LNCaP clone FGC (cell line): ENCODE data around the gene IL1A.
"Not testable (repeated sequence)": the region's sequence is repeated elsewhere in the genome, so short reads cannot be mapped to it uniquely, and the experiment has no call there.

Experiments
- DNase-seq: peaks from one replicate; pipeline ENCODE4 v3.0.0-alpha.2; 2011; ENCODE audit warnings: low read depth
- H3K4me3 ChIP-seq: 2 replicates; pipeline ENCODE4 v1.5.1; 2011; ENCODE audit warnings: mild to moderate bottlenecking, low read depth, low read length, control low read depth
- CTCF ChIP-seq: IDR thresholded peaks from 2 replicates; pipeline ENCODE4 v1.5.1; 2012; ENCODE audit warnings: mild to moderate bottlenecking; ENCODE audit not compliant: control insufficient read depth, insufficient read depth; ENCODE audit errors: extremely low read depth

IL1A gene

GRCh38 chr2:112784199-112785189, at the start of gene IL1A:
Gene IL1A (minus strand): TSS chr2:112784493. CDS start chr2:112783770, 723 bp downstream.
- H3K4me3 ChIP-seq, result no peak within 1 kb of the TSS
- TF ChIP-seq CTCF, result no peak
- DNase-seq, result no peak

GRCh38 chr2:112833976-112834375, 49.7 kb upstream of the IL1A start:
- H3K4me3 ChIP-seq, result no peak overlapping the region
- TF ChIP-seq CTCF, result no peak

GRCh38 chr2:112833639-112833931, 49.3 kb upstream of the IL1A start:
- not testable (repeated sequence) for H3K4me3 ChIP-seq, DNase-seq

More at GRCh38 chr2:112833976-112834375, 49.7 kb upstream of the IL1A start:
- DNase-seq, result no peak

- H3K4me3 ChIP-seq, result no peak overlapping the region
- TF ChIP-seq CTCF, result no peak
- DNase-seq, result no peak
These were observed 48.7 kb upstream of the IL1A start for GRCh38 chr2:112832841-112833638.

- H3K4me3 ChIP-seq, result no peak overlapping the region
- no peak for DNase-seq
- TF ChIP-seq CTCF, result no peak
These were observed 47.9 kb upstream of the IL1A start for GRCh38 chr2:112831946-112832840.

GRCh38 chr2:112831513-112831845, 47.2 kb upstream of the IL1A start:
- no peak for TF ChIP-seq CTCF
- DNase-seq, result no peak
- no peak overlapping the region for H3K4me3 ChIP-seq
